Measurements from ENCODE around the gene EPHB1.

DNA sequence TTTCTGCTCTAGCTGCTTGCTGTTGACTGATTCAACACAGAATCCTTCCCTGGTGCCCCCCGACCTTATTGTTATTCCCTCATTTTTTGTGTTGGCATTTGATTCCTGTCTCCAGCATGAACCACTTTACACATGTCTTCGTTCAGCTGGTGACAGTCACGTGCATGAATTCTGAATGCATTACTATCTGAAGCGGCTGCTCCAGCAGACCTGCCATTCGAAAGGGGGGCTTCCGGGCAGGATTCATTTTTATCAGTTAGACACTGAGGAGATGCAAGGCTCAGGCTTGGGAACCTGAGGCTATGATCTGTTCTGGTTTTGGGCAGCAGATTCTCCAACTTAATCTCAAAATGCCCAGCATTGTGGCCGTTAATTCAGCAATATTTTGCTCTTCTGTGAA, 336.2 kb downstream of the EPHB1 start:
- TF ChIP-seq FOXP2 (optimal IDR thresholded peaks at IDR 0.05; ENCODE audit: control extremely low read depth, extremely low read length, insufficient read depth) (no peak), POLR2AphosphoS5 (IDR thresholded peaks at IDR 0.05; ENCODE audit: borderline replicate concordance, low read depth, low read length) (no peak), EZH2 (IDR thresholded peaks at IDR 0.05) (no peak)
